SK-N-SH (cell line): ENCODE results near the gene ATP5F1E. TPM values are rescaled to one million over a fixed set of nuclear protein-coding genes. Genes with fewer than 3 reads are reported as not detected.
A peak's percentile ranks its signal among the peaks of the same experiment; 100 is the strongest.

Source experiments
- CTCF ChIA-PET: fragments of 300-600, 350-600 bp; formaldehyde crosslinking; extraction: SDS; loops from one replicate; lab custom pipeline; 2021; lab: Yijun Ruan, JAX
- POLR2A ChIA-PET: fragments of 350-600 bp; sonication (Branson Sonifier 250); formaldehyde crosslinking; extraction: SDS; loops from one replicate; lab custom pipeline; 2020; ENCODE audit warnings: antibody characterized with exemption, inconsistent platforms; lab: Yijun Ruan, JAX
- DNase-seq: peaks from one replicate; pipeline ENCODE4 v3.0.0; 2012
- H2AFZ ChIP-seq: fragments of 200-600 bp; sonication (generic); 2 replicates; pipeline ENCODE4 v1.8.1; 2016; ENCODE audit warnings: antibody characterized with exemption, mild to moderate bottlenecking, low read depth
- H3F3A ChIP-seq: fragments of 200-600 bp; sonication (generic); replicated peaks from 2 replicates; pipeline ENCODE3; 2016; ENCODE audit warnings: antibody characterized with exemption, mild to moderate bottlenecking; ENCODE audit not compliant: insufficient read depth
- H3K27ac ChIP-seq, 2 experiments: fragments of 200-500 bp in 1 of 2; fragments of 200-600 bp in 1 of 2; sonication (Bioruptor generic) in 1 of 2; sonication (generic), shearing (Covaris generic) in 1 of 2; 2 replicates each; pipeline versions ENCODE4 v1.5.1 to v1.6.1; 2014 to 2016; ENCODE audit warnings: low read depth in 2 of 2, inconsistent platforms in 1 of 2, low read length in 1 of 2, mild to moderate bottlenecking in 1 of 2, mixed read lengths in 1 of 2
- H3K27me3 ChIP-seq: fragments of 200-600 bp; sonication (generic), shearing (Covaris generic); 2 replicates; pipeline ENCODE4 v1.6.1; 2016; ENCODE audit warnings: mixed run types; ENCODE audit not compliant: insufficient read depth
- H3K36me3 ChIP-seq, 2 experiments: fragments of 200-500 bp in 1 of 2; fragments of 200-600 bp in 1 of 2; sonication (Bioruptor generic) in 1 of 2; sonication (generic) in 1 of 2; replicated peaks in 1 of 2; 2 replicates each; pipeline versions ENCODE3 to v1.5.1; 2014 to 2016; ENCODE audit warnings: low read length in 1 of 2, mild to moderate bottlenecking in 1 of 2; ENCODE audit not compliant: insufficient read depth in 2 of 2, control insufficient read depth in 1 of 2
- H3K4me1 ChIP-seq, 2 experiments: fragments of 200-500 bp in 1 of 2; fragments of 200-600 bp in 1 of 2; sonication (Bioruptor generic) in 1 of 2; sonication (generic), shearing (Covaris generic) in 1 of 2; 2 replicates each; pipeline versions ENCODE4 v1.5.1 to v1.6.1; 2014 to 2016; ENCODE audit warnings: low read depth in 1 of 2, low read length in 1 of 2, mixed run types in 1 of 2; ENCODE audit not compliant: insufficient read depth in 2 of 2, control insufficient read depth in 1 of 2
- H3K4me2 ChIP-seq: fragments of 200-600 bp; sonication (generic), shearing (Covaris generic); 2 replicates; pipeline ENCODE4 v1.6.1; 2017; ENCODE audit warnings: mixed run types
- H3K4me3 ChIP-seq, 2 experiments: fragments of 200-500 bp in 1 of 2; fragments of 200-600 bp in 1 of 2; sonication (Bioruptor generic) in 1 of 2; sonication (generic), shearing (Covaris generic) in 1 of 2; 2 replicates each; pipeline versions ENCODE4 v1.5.1 to v1.8.1; 2014 to 2016; ENCODE audit warnings: low read depth in 2 of 2, inconsistent platforms in 1 of 2, low read length in 1 of 2, mild to moderate bottlenecking in 1 of 2, mixed read lengths in 1 of 2, moderate library complexity in 1 of 2
- H3K79me2 ChIP-seq: fragments of 200-600 bp; sonication (generic); 2 replicates; pipeline ENCODE4 v1.8.1; 2017; ENCODE audit warnings: mild to moderate bottlenecking; ENCODE audit not compliant: insufficient read depth
- H3K9ac ChIP-seq: fragments of 200-600 bp; sonication (generic); 2 replicates; pipeline ENCODE4 v1.6.1; 2017; ENCODE audit warnings: mixed run types
- H3K9me2 ChIP-seq: fragments of 200-600 bp; sonication (generic); 2 replicates; pipeline ENCODE4 v1.6.1; 2017; ENCODE audit warnings: mixed run types
- H3K9me3 ChIP-seq: fragments of 200-600 bp; sonication (generic); 2 replicates; pipeline ENCODE4 v1.6.1; 2017; ENCODE audit warnings: mixed run types, mild to moderate bottlenecking, moderate library complexity
- H4K20me1 ChIP-seq: fragments of 200-600 bp; sonication (generic); 2 replicates; pipeline ENCODE4 v1.6.1; 2017; ENCODE audit warnings: mild to moderate bottlenecking, mixed run types; ENCODE audit not compliant: insufficient read depth
- CHD2 ChIP-seq: fragments of 150-350 bp; IDR thresholded peaks from 2 replicates; pipeline ENCODE4 v1.6.1; 2018; ENCODE audit warnings: low read length; ENCODE audit not compliant: partially characterized antibody
- CTCF ChIP-seq: fragments of 200-600 bp; sonication (generic); IDR thresholded peaks from 2 replicates; pipeline ENCODE4 v1.6.1; 2017; ENCODE audit warnings: antibody characterized with exemption, mild to moderate bottlenecking, moderate library complexity
- ELF1 ChIP-seq: IDR thresholded peaks from 2 replicates; pipeline ENCODE4 v1.4.0; 2012
- EZH2phosphoT487 ChIP-seq: fragments of 200-600 bp; sonication (generic); IDR thresholded peaks from 2 replicates; pipeline ENCODE4 v1.6.1; 2017; ENCODE audit warnings: low read depth, mixed run types, mild to moderate bottlenecking, antibody characterized with exemption, moderate library complexity, borderline replicate concordance
- GABPA ChIP-seq: IDR thresholded peaks from 2 replicates; pipeline ENCODE4 v1.4.0; 2012; ENCODE audit warnings: low read depth, mild to moderate bottlenecking
- JUND ChIP-seq: IDR thresholded peaks from 2 replicates; pipeline ENCODE4 v1.4.0; 2012
- MEF2A ChIP-seq: IDR thresholded peaks from 2 replicates; pipeline ENCODE4 v1.4.0; 2012; ENCODE audit warnings: low read depth, borderline replicate concordance
- MXI1 ChIP-seq: IDR thresholded peaks from 2 replicates; pipeline ENCODE4 v1.6.1; 2012; ENCODE audit warnings: mild to moderate bottlenecking, low read depth, low read length, improper control_type of control experiment
- NFIC ChIP-seq: IDR thresholded peaks from 2 replicates; pipeline ENCODE4 v1.4.0; 2012; ENCODE audit warnings: borderline replicate concordance
- PBX3 ChIP-seq: IDR thresholded peaks from 2 replicates; pipeline ENCODE4; 2012
- POLR2AphosphoS5 ChIP-seq: IDR thresholded peaks from 2 replicates; pipeline ENCODE4 v1.6.1; 2012; ENCODE audit warnings: low read depth, low read length
- RAD21 ChIP-seq: IDR thresholded peaks from 2 replicates; pipeline ENCODE4 v1.6.1; 2012; ENCODE audit warnings: mild to moderate bottlenecking, low read length
- RCOR1 ChIP-seq: fragments of 150-350 bp; IDR thresholded peaks from 2 replicates; pipeline ENCODE4 v1.6.1; 2017; ENCODE audit warnings: antibody characterized with exemption, low read length
- REST ChIP-seq: IDR thresholded peaks from 2 replicates; pipeline ENCODE4 v1.6.1; 2012; ENCODE audit warnings: mild to moderate bottlenecking, low read depth, low read length, moderate library complexity
- TCF12 ChIP-seq: IDR thresholded peaks from 2 replicates; pipeline ENCODE4 v1.4.0; 2012
- YY1 ChIP-seq: IDR thresholded peaks from 2 replicates; pipeline ENCODE4 v1.4.0; 2012; ENCODE audit warnings: low read depth, mild to moderate bottlenecking
- WGBS: methylation state at CpG from one replicate; pipeline ENCODE4 v1.1.6; 2017; ENCODE audit warnings: low lambda C conversion rate; 5-methylcytosine and 5-hydroxymethylcytosine counted together
- polyA plus RNA-seq, 3 experiments: library from polyadenylated mRNA; depleted of rRNA; stranded (reverse); fragments of >200 nt; gene quantifications; 2 replicates each; pipeline ENCODE4 v1.2.3, GENCODE V29; 2012

Gene ATP5F1E
- polyA plus RNA-seq, 1 of the 3 experiments (the other 2 are of a cell fraction), result 60.8 TPM

- peaks cover 62% of the 10 kb centered on the region for H3K79me2 ChIP-seq
- H3K36me3 ChIP-seq, result peaks cover 33 to 45% of the 10 kb centered on the region in 2 experiments
- CTCF ChIA-PET, result interaction anchor here (1.1 to 3.5 kb wide), 3 partner anchors 8 to 182 kb away, joined by 3 to 20 read pairs (median 6); partner anchors contain the start of gene ATP5F1E
- peak overlapping the region in 1 of 2 experiments; percentile 11; a peak in 1 of 4 replicates for H3K27ac ChIP-seq
- no peak overlapping the region for H3K9ac ChIP-seq
- no peak overlapping the region for H2AFZ ChIP-seq
- H3K4me1 ChIP-seq, result peaks cover 7 to 34% of the 10 kb centered on the region in 2 experiments; a peak in 3 of 4 replicates
- H3K9me3 ChIP-seq, result no peaks in the 10 kb centered on the region
- no peaks in the 10 kb centered on the region for H3K9me2 ChIP-seq
- TF ChIP-seq GABPA (no peak), TCF12 (no peak), PBX3 (no peak), YY1 (no peak), RCOR1 (no peak), MEF2A (no peak), REST (no peak), POLR2AphosphoS5 (no peak), MXI1 (no peak), CHD2 (no peak), JUND (no peak), CTCF (no peak), RAD21 (no peak), NFIC (no peak), EZH2phosphoT487 (no peak), ELF1 (no peak)
- TF ChIP-seq, all 33 proteins: peak for 0
- no peak for DNase-seq
- peaks cover 7% of the 10 kb centered on the region for H3F3A ChIP-seq
- POLR2A ChIA-PET, result no interaction called here
- H4K20me1 ChIP-seq, result peaks cover 4% of the 10 kb centered on the region; the same call in 1 of the 2 replicates
- H3K4me2 ChIP-seq, result peak overlapping the region; percentile 22; the same call in 1 of the 2 replicates
- peak overlapping the region in 1 of 2 experiments; percentile 89; a peak in 2 of 4 replicates for H3K4me3 ChIP-seq
- H3K27me3 ChIP-seq, result no peaks in the 10 kb centered on the region
- WGBS, result 96% methylated on average over 5 of the region's 5 CpGs
These were observed 8.5 kb upstream of the ATP5F1E start for GRCh38 chr20:59040667-59041066.
